GM19372 (cell line): ENCODE data around the gene MAP7D1.
A peak's percentile ranks its signal among the peaks of the same experiment; 100 is the strongest.
"Not testable (repeated sequence)": the region's sequence is repeated elsewhere in the genome, so short reads cannot be mapped to it uniquely, and the experiment has no call there.

Experiments
- ATAC-seq: cut with Tn5 transposase; IDR thresholded peaks from one replicate; pipeline ENCODE4 v1.9.1; 2021; ENCODE audit warnings: mild to moderate bottlenecking, low read depth, moderate library complexity; ENCODE audit not compliant: unreplicated experiment

MAP7D1 gene

GRCh38 chr1:36150296-36151133 lies 5.4 kb upstream of the MAP7D1 start:
- peak; percentile 36 for ATAC-seq

- no peak for ATAC-seq
Observed at GRCh38 chr1:36151134-36151844, 4.7 kb upstream of the MAP7D1 start.

DNA sequence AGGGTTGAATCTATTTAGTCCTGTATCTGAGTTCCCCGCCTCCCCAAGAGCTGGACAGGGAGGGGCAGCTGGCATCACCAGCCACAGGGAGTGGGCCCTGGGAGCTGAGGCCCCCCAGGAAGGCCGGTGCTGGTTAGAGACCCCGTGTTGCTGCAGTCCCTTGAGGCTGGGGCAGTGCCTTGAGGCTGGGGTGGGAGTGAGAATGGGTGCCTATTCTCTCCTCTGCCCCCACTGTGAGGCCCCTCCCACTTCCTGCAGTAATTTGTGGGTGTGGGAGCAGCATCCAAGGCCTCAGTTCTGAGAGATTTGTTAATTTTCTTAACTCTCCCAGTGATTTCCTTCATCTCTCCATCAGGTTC lies 4.1 kb upstream of the MAP7D1 start:
- ATAC-seq: no peak

- ATAC-seq: no peak
Observed at GRCh38 chr1:36153476-36153875, 2.5 kb upstream of the MAP7D1 start.

GRCh38 chr1:36154335-36154734 lies 1.6 kb upstream of the MAP7D1 start:
- ATAC-seq: no peak

DNA sequence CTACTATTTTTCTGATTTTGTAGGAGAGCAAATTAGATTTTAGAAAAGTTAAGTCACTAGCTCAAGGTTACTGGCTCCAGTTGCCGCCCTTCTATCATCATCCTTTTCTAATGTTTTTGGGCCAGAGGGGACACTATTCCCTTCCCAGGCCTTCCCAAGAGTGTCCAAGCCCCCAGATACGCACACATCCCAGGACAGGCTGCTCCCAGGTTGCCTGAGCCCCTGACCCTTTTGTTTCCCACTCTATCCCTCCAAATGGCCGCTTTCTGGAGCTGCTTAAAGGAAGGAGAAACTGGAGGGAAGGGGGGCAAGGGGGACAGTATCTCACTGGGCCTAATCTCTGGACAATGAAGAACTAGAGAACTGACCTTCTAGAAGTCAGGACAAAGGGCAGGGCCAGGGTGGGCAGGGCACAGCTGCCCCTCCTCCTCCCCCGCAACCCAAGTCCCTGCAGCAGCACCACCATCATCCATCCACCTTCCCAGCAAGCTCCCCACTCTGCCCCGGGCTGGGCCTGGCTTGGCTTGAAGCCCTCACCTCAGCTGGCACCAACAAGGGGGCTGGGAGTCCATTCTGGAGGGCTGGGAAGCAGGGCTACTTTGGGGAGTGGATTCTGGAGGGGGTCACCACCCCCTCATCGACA lies 1.1 kb upstream of the MAP7D1 start:
- no peak for ATAC-seq

- ATAC-seq: no peak
Observed at GRCh38 chr1:36156329-36157114, 562 bp downstream of the MAP7D1 start.

DNA sequence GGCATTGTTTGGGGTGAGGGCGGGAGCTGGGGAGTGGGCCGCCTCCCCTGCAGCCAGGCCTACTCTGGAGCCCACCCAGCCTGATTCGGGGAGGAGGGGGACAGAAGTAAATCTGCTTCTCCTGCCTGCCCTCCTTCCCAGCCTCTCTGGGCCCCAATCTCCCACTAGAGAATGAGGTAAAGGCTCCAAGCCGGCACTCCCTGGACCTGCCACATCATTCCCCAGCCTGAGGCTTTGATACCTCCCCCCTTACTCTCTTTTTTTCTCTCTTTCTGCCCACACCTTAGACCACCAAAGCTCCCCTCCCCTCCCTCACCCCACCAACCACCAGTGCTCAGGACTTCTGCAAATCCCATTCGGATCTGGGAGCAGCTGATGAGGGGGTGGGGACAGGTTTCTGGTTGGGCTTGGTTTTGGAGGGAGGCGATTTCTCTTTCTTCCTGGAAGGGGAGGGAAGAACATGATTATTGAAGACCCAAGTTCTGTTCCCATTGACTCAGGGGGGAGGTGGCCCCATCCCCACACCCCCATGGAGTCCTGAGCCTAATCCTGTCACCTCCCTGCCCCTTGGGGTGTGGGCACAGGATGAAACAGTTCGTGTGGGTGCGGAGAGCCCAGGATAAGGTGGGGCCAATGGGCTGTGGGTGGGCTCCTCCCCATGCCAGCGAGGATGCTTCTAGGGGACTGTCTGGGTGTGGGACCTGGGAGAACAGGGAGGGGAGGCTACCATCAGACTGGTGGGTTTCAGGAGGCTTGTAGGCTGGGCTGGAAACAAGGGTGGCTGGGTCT lies 1.3 kb downstream of the MAP7D1 start:
- ATAC-seq: no peak

- no peak for ATAC-seq
Observed at GRCh38 chr1:36157973-36158826, 2.2 kb downstream of the MAP7D1 start.

DNA sequence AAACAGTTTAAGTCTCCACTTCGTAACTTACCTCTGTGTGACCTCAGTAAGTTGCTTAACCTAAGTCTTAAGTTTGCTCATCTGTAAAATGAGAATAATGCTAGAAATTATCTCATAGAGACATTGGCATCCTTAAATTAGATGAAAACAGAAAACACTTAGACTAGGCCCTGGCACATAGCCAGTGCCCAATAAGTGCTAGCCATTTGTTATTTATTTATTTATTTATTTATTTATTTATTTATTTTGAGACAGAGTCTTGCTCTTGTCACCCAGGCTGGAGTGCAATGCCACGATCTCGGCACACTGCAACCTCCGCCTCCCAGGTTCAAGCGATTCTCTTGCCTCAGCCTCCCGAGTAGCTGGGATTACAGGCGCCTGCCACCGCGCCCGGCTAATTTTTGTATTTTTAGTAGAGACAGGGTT lies 2.9 kb downstream of the MAP7D1 start:
- ATAC-seq: not testable (repeated sequence)

GRCh38 chr1:36159614-36160387 lies 3.8 kb downstream of the MAP7D1 start:
- no peak for ATAC-seq

DNA sequence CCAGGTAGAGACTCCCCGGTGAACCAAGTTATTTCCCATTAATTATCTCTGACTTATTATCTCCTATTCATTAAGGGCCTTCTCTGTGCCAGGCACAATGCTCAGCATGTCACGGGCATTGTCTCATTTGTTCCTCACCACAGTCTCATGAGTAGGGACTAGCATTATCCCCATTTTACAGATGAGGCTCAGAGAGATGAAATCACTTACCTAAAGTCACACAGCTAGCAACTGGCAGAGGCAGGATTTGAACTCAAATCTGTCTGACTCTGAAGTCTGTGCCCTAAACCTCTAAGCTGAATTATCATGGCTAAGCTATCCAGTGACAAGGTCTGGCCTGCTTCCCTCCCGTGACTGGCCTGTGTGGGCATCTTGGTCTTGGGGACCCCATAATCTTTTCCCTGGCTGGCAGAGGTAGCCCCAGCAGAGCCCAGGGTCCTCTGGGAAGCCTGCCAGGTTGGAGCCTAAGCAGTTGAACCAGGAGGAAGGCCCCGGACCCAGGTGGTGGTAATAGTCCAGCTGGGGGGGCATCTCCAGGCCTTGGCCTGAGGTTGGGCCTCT lies 4.5 kb downstream of the MAP7D1 start:
- ATAC-seq: no peak

GRCh38 chr1:36160949-36161485 lies 5.1 kb downstream of the MAP7D1 start:
- ATAC-seq: no peak

DNA sequence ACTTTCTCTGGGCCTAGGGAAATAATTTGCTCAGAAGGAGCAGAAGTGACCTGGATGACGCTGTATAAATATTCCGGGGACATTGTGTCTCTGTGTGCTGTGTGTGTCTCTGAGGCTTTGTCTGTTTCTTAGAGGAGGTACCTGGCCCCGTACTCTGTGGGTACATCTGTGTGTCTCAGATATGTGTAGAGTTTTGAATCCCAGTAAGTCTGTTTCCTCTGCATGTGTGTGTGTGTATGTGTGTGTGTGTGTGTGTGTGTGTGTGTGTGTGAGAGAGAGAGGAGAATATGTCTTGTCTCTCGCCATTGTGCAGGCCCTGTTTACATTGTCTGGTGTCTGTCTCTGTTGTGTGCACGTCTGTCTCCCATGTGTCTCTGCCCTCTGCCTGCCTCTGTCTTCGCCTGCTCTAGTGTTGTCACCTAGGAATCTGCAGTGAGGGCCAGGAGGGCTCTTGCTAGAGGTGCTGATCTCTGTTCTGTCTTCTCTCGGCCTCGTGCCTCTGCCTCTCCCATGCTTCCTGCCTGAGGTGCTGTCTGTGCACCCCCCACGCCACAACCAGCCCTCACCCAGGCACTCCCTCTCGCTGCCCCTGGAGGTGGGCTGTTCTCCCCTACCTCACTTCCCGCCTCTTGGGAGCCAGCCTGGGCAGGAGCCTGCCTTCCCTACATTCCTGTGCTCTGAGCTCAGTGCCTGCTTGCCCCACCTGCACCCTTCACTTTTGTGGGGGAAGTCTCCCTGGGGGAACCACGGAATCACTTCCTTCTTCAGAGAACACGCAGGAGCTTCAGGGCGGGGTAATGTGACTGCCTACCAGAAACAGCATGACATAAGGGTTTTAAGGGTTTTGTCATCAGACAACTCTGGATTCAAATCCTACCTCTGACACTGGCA lies 5.9 kb downstream of the MAP7D1 start:
- ATAC-seq: no peak

DNA sequence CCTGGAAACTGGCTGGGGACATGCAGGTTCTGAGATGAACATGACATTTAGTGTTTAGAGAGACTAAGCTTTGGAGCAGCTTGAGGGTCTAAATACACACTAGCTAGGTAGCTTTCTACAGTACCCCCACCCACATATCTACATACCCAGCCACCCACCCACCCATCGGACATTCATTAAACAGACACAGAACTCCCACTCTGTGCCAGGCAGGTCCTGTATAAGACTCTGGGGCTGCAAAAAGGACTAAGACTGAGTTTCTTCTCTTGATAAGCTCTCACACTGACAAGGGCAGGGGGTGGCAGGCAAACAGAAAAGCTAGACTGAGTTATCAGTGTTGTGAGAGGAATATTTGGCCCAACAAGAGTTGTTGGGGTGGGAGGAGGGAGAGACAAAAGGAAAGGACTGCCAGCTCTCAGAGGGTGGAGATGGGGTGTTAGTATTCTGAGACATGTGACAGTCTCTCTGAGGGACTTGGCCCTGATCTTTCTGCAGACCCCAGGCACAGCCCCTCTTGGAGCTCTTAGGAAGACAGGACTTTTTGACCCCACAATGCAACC lies 6.8 kb downstream of the MAP7D1 start:
- ATAC-seq: no peak

DNA sequence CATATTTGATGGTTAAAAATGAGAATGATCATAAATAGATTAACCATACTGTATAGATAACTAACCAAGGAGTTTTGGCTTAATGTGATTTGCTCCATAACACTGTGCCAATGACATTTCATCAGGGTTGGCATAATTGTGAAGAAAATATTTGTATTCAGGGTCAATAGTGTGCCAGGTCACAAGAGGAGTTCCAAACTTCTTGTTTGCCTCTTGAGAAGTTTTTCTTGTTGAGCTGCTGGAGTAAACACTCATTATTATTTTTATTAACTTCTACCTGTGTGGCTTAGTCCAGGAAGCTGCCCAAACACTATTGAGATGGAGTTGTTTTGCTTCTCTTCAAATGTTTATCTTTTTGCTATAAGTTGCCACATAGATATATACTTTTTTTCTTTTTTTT lies 7.5 kb downstream of the MAP7D1 start:
- ATAC-seq: no peak
